HEK293T (cell line): Measurements from ENCODE around the gene GOLPH3L.

Source experiments
- CTCF ChIA-PET: fragments of 350-600 bp; formaldehyde crosslinking; extraction: SDS; loops from one replicate; lab custom pipeline; 2021; ENCODE audit warnings: antibody characterized with exemption, inconsistent platforms; lab: Yijun Ruan, JAX
- POLR2A ChIA-PET: fragments of 350-600 bp; formaldehyde crosslinking; extraction: SDS; loops from one replicate; lab custom pipeline; 2020; ENCODE audit warnings: antibody characterized with exemption, inconsistent platforms; lab: Yijun Ruan, JAX
- DNase-seq: peaks from one replicate; pipeline ENCODE4 v3.0.0; 2012; ENCODE audit warnings: mixed read lengths; ENCODE audit errors: extremely low spot score
- ARNT ChIP-seq: fragments of 450-650 bp; IDR thresholded peaks from 2 replicates; pipeline ENCODE4 v1.6.1; 2017; ENCODE audit warnings: mild to moderate bottlenecking
- BHLHE40 ChIP-seq: fragments of 450-650 bp; IDR thresholded peaks from 2 replicates; pipeline ENCODE4 v1.6.1; 2016; ENCODE audit warnings: mild to moderate bottlenecking, moderate library complexity, borderline replicate concordance
- CTBP1 ChIP-seq: fragments of 450-650 bp; IDR thresholded peaks from 2 replicates; pipeline ENCODE4 v1.6.1; 2016; ENCODE audit warnings: borderline replicate concordance
- ELF4 ChIP-seq: fragments of 450-650 bp; IDR thresholded peaks from 2 replicates; pipeline ENCODE4 v1.6.1; 2017; ENCODE audit warnings: antibody characterized with exemption
- FOXA1 ChIP-seq: fragments of 450-650 bp; IDR thresholded peaks from 2 replicates; pipeline ENCODE4 v1.6.1; 2016; ENCODE audit warnings: mild to moderate bottlenecking
- FOXK2 ChIP-seq: fragments of 450-650 bp; IDR thresholded peaks from 2 replicates; pipeline ENCODE4 v1.6.1; 2016; ENCODE audit warnings: mild to moderate bottlenecking
- FOXM1 ChIP-seq: fragments of 450-650 bp; IDR thresholded peaks from 2 replicates; pipeline ENCODE4 v1.6.1; 2017; ENCODE audit warnings: mild to moderate bottlenecking, borderline replicate concordance
- HDGF ChIP-seq: fragments of 450-650 bp; IDR thresholded peaks from 2 replicates; pipeline ENCODE4 v1.6.1; 2017; ENCODE audit warnings: antibody characterized with exemption, borderline replicate concordance
- L3MBTL2 ChIP-seq: fragments of 450-650 bp; conservative IDR thresholded peaks from 2 replicates; pipeline ENCODE4 v1.6.1; 2016; ENCODE audit warnings: mild to moderate bottlenecking
- LEF1 ChIP-seq: fragments of 450-650 bp; IDR thresholded peaks from 2 replicates; pipeline ENCODE4 v1.6.1; 2017; ENCODE audit warnings: mild to moderate bottlenecking, borderline replicate concordance
- NFRKB ChIP-seq: fragments of 450-650 bp; IDR thresholded peaks from 2 replicates; pipeline ENCODE4 v1.6.1; 2016; ENCODE audit warnings: mild to moderate bottlenecking, moderate library complexity
- PKNOX1 ChIP-seq: fragments of 450-650 bp; IDR thresholded peaks from 2 replicates; pipeline ENCODE4 v1.6.1; 2016
- SP1 ChIP-seq: fragments of 450-650 bp; IDR thresholded peaks from 2 replicates; pipeline ENCODE4 v1.6.1; 2017
- SUZ12 ChIP-seq: fragments of 450-650 bp; IDR thresholded peaks from 2 replicates; pipeline ENCODE4 v1.6.1; 2016; ENCODE audit warnings: mild to moderate bottlenecking
- TARDBP ChIP-seq: fragments of 450-650 bp; IDR thresholded peaks from 2 replicates; pipeline ENCODE4 v1.6.1; 2016
- ZNF384 ChIP-seq: fragments of 450-650 bp; IDR thresholded peaks from 2 replicates; pipeline ENCODE4 v1.6.1; 2016

The GOLPH3L gene

GRCh38 chr1:150696995-150697927 lies at the start of gene GOLPH3L:
TSS of gene GOLPH3L (minus strand) at chr1:150697154. CDS start at chr1:150694838, 2,316 bp downstream.
- TF ChIP-seq FOXK2, result no peak
- peak; percentile 30; the same call in 1 of the 2 replicates for TF ChIP-seq ELF4
- 0 out of 2 replicates have a peak, but pooled peaks have one; percentile 17 for TF ChIP-seq L3MBTL2
- peak; percentile 99 for TF ChIP-seq PKNOX1
- 0 out of 2 replicates have a peak, but pooled peaks have one; percentile 61 for TF ChIP-seq HDGF
- TF ChIP-seq SUZ12, result no peak
- ChIA-PET POLR2A (interaction anchor here (0.5 to 2.6 kb wide), 24 partner anchors 10 to 230 kb away, joined by 3 to 20 read pairs (median 4); partner anchors contain the start of genes ENSA and MCL1), CTCF (interaction anchor here (1.3 to 1.9 kb wide), 2 partner anchors 16 to 116 kb away, joined by 3 to 6 read pairs; no protein-coding TSS in a partner anchor)
- DNase-seq, result peak; percentile 95

DNA sequence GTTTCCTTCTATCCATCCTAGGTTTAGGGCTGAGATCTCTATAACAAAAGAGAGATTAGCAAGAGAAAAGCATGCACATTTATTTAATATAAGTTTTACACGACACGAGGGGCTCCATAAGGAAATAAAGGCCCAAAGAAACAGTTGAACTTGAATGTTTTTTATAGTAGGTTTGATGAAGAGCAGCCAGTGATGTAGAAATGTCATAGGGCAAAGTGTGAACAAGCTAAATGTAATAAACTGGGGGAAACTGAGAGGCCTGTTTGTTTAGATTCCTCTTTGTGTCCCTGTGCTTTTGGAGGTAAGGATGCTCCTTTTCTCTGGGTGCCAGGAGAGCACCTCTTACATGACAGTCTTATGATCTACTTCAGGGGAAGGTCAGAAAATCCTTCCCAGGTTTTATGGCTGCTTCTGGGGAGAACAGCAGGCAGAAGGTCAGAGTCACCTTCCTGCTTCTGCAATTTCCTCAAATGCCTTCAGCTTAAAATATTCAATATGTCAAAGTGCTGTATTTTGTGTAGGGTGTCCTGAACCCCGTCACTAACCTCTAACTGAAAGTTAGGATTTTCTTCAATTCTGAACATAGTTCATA lies 33.3 kb upstream of the GOLPH3L start:
- TF ChIP-seq L3MBTL2 (no peak), LEF1 (no peak), TARDBP (no peak), BHLHE40 (no peak), FOXA1 (no peak), ZNF384 (no peak), CTBP1 (no peak), SP1 (no peak), PKNOX1 (no peak), HDGF (no peak), ARNT (no peak), SUZ12 (no peak), ELF4 (no peak)
- CTCF ChIA-PET, result no interaction called here
- DNase-seq, result no peak
- POLR2A ChIA-PET, result interaction anchor here (0.9 kb wide), 1 partner anchor 9 kb away, joined by 3 read pairs; no protein-coding TSS in a partner anchor

GRCh38 chr1:150724336-150724735 lies 27.4 kb upstream of the GOLPH3L start:
- ChIA-PET CTCF (interaction anchor here (0.6 to 1.2 kb wide), 2 partner anchors 12 to 870 kb away, joined by 3 read pairs; no protein-coding TSS in a partner anchor), POLR2A (no interaction called here)
- TF ChIP-seq FOXM1 (no peak), PKNOX1 (no peak), FOXK2 (no peak), NFRKB (no peak), L3MBTL2 (no peak), ARNT (no peak), ZNF384 (no peak), TARDBP (no peak), BHLHE40 (no peak), ELF4 (no peak), FOXA1 (no peak), HDGF (no peak), SP1 (no peak), CTBP1 (no peak), LEF1 (no peak), SUZ12 (no peak)
- no peak for DNase-seq

- TF ChIP-seq NFRKB, result no peak
- TF ChIP-seq CTBP1, result no peak
- no peak for TF ChIP-seq L3MBTL2
- TF ChIP-seq LEF1, result no peak
- no peak for TF ChIP-seq SP1
- no peak for TF ChIP-seq FOXM1
- no peak for TF ChIP-seq TARDBP
- no peak for TF ChIP-seq FOXA1
- no peak for TF ChIP-seq ELF4
- TF ChIP-seq HDGF, result no peak
- TF ChIP-seq ARNT, result no peak
- no peak for TF ChIP-seq PKNOX1
- no peak for TF ChIP-seq SUZ12
- no peak for TF ChIP-seq BHLHE40
- TF ChIP-seq ZNF384, result no peak
- no peak for TF ChIP-seq FOXK2
- ChIA-PET CTCF (interaction anchor here (0.6 to 0.7 kb wide), 2 partner anchors 43 to 99 kb away, joined by 3 read pairs; no protein-coding TSS in a partner anchor), POLR2A (no interaction called here)
- DNase-seq, result no peak
These were observed 23.7 kb upstream of the GOLPH3L start, which contains the start of gene HORMAD1 for GRCh38 chr1:150720703-150721102. TSS of gene HORMAD1 (minus strand) at chr1:150720895. CDS start at chr1:150719505, 1,390 bp downstream.

GRCh38 chr1:150720098-150720497 lies 23.1 kb upstream of the GOLPH3L start:
- ChIA-PET POLR2A (no interaction called here), CTCF (no interaction called here)
- TF ChIP-seq LEF1 (no peak), FOXA1 (no peak), FOXM1 (no peak), PKNOX1 (no peak), ELF4 (no peak), ZNF384 (no peak), CTBP1 (no peak), NFRKB (no peak), L3MBTL2 (no peak), HDGF (no peak), BHLHE40 (no peak), FOXK2 (no peak)
- DNase-seq, result no peak
